Stimulated activated CD4-positive, alpha-beta T cell treated with anti-CD3 and anti-CD28 coated beads, TNF-alpha, amount 100 ng/mL, for 4 hours (primary cell): Measurements from ENCODE around the gene IRX6.

ENCODE experiments used
- DNase-seq, 3 experiments: peaks; one replicate each; pipeline ENCODE4 v3.0.0-alpha.2; 2020; ENCODE audit warnings: low read depth in 3 of 3

Gene IRX6

DNA sequence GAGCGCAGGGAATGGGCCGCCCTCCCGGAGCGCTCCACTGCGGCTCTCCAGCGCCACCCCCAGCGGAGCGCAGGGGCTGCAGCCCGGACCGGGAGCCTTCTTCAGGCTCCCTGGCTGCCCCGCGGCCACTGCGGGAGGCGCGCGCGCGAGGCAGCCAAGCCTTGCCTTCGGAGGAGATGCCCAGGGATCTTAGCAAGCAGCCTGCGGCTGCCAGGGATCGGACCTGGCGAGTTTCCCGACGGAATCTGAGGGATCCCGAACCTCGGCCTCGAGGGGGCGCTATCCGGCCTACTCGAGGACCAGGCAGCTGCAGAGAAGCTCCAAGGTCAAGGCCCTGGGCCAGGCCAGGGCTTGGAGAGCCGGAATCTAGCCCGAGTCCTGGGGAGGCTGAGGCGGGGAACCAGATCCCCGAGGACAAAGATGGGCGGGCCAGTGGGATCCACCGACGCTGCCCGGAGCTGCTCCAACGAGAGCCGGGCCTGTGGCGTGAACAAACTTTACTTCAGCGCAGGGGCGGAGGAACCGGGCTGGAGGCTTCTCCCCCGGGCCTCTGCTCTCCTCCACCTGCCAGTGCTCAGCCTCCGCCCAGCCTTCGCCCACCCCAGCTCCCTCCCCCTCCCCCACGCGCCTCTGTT is at the start of gene IRX6:
Gene IRX6 (plus strand): TSS at position 567 of the 635 bp plus-strand sequence. CDS start 889 bp downstream, outside the sequence.
- no peak for DNase-seq

- no peak for DNase-seq
Measured at GRCh38 chr16:55274391-55274790, 49.6 kb upstream of the IRX6 start.

GRCh38 chr16:55275167-55275566 is 48.8 kb upstream of the IRX6 start:
- no peak for DNase-seq

GRCh38 chr16:55275869-55276268 is 48.1 kb upstream of the IRX6 start:
- no peak for DNase-seq

DNA sequence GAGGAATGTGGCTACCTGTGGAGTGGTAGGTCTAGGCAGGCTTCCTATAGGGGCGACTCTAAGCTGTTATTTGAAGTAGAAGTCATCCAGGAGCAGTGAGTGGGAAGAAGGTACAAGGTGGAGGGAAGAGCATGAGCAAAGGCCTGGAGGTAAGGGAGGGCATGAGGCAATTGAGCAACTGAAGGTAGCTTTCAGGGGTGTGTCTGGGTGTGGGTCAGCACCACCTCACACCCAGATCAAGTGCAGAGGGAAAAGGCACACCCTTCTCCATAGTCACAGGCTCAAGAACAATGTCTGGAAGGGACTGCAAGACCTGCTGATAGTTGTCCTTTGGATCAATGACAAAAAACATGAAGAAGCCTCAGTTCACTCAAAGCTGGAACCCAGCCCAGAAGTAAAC is 46.5 kb upstream of the IRX6 start:
- no peak for DNase-seq

DNA sequence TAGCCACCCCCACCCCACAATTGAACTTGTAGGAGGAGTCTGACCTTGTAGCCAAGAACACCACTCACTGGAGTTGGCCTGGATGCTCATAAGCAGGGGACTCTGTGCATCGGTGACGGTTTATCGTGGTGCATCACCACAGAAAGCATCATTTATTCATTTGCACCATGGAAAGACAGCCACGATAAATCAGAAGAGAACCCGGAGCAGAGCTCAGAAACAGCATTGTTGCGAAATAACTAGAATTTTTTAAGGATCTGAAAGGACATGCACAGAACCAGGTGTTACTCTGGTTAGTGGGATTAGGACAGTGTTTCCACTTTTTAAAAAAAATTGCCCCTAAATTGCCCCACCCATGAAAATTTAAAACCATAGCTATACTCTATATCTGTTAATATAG is 44.4 kb upstream of the IRX6 start:
- DNase-seq: no peak

GRCh38 chr16:55280587-55280986 is 43.4 kb upstream of the IRX6 start:
- DNase-seq: no peak

- no peak for DNase-seq
Measured at GRCh38 chr16:55282441-55282840, 41.6 kb upstream of the IRX6 start.

GRCh38 chr16:55283812-55284717 is 39.9 kb upstream of the IRX6 start:
- DNase-seq: no peak

DNA sequence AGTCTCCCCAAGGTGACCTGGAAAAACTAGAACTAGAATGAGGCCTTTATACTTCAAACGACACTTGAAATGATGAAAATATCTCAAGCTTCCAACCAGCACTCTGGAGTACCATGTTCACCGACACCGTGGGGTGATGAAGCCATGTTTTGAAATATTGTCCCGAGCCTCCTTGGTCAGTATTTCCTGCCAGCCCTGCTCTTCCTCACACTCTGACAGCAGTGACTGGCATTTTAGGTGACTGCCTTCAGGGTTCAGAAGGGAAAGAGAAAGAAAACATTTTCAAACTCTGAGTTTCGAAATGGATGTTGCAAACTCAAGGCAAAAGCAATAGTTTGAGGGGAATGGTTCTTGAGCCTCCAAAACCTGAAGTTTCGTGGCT is 39.3 kb upstream of the IRX6 start:
- DNase-seq: no peak

DNA sequence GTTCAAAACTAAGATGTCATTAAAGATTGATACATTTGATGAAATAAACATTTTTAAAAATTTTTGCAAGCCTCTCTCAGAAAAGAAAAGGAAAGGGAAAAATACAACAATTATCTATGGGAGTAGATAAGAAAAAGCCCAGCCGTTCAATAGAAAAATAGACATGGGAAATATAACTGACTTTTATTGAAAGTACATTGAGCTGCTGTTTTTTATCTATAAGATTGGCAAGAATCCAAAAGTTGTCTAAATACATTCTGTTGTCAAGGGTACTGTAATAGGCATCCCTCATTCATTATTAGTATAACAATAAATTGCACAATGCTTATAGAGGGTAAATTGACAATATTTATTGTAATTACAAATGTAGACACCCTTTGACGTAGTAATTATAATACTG is 38.4 kb upstream of the IRX6 start:
- DNase-seq: no peak

- DNase-seq: no peak
Measured at GRCh38 chr16:55289353-55289752, 34.6 kb upstream of the IRX6 start.

- DNase-seq: no peak
Measured at GRCh38 chr16:55291847-55292246, 32.2 kb upstream of the IRX6 start.

DNA sequence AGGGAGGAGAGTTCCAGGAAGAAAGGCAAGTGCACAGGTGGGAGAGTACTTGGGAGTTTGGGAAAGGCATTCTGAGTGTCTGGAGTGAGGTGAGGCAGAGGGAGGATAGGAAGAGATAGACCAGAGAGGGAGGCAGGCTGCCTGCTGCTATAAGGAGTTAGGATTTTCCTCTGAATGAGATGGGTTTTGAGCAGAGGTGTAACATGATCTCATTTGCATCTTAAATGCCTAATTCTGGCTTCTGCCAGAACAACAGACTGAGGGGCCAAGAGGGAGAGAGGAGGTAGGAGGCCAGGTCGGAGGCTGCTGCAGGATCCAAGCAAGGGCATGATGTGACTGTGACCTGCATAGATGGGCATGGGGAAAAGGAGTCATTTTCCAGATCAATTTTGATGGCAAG is 31.5 kb upstream of the IRX6 start:
- DNase-seq: no peak

DNA sequence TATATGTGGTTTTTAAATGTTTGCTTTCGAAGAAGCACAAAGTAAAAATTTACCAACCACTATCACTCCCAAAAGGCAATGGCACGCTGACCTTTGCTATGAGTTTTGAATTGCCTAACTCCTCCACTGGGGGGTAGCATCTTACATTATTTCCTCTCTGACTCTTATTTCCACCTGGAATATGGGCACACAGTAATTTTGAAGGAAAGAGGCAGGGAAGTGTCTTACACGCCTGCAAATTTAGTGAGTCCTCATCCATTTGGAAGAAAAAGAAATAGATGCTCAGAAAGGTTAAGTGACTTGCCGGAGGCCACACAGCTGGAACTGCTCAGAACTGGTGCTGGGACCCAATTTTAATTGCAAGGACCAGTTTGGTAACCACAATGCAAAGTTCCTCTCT is 29.9 kb upstream of the IRX6 start:
- DNase-seq: no peak

DNA sequence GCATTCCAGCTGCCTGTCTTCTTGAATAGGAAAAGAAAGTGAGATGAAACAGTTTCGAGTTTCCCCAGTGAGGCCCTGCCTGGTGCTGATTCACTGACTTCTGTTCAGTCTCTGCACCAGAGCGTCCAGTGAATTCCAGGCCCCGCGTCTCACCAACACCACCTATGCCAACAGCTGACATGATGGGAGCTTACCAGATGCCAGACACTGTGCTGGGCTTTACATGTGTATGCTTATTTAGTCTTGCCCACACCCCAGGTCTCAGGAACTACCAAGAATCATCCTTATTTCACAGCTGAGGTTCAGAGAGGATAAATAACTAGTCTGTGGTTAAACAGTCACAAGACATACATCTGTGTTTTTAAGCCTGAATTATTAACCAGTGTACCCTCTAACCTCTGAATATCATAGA is 29.1 kb upstream of the IRX6 start:
- DNase-seq: no peak

DNA sequence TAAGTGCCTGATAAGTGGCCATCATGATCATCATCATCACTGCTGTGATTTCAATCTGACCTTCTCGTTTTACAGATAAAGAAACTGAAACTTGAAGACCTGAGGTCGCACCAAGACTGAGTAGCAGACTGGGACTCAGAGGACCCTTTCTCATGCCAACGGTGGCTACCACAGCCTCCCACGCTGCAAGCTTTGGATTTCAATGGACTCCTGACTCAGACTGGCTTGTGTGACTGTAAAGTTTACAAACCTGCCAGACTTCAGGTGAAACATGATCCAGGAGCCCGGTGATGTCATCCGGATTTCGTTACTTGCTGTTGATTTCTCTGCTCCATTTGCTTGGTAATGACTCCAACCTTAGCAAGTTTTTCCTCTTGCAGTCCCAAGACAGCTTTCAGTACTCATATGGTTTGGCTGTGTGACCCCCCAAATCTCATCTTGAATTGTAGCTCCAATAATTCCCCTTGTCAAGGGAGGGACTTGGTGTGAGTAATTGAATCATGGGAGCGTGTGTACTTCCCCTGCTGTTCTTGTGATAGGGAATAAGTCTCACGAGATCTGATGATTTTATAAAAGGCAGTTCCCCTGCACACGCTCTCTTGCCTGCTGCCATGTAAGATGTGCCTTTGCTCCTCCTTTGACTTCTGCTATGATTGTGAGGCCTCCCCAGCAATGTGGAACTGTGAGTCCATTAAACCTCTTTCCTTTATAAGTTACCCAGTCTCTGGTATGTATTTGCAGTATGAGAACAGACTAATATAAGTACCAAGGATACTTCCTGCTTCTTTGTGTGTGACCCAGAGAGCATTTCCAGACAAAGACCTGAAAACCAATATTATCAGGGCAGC is 26.7 kb upstream of the IRX6 start:
- DNase-seq: no peak

DNA sequence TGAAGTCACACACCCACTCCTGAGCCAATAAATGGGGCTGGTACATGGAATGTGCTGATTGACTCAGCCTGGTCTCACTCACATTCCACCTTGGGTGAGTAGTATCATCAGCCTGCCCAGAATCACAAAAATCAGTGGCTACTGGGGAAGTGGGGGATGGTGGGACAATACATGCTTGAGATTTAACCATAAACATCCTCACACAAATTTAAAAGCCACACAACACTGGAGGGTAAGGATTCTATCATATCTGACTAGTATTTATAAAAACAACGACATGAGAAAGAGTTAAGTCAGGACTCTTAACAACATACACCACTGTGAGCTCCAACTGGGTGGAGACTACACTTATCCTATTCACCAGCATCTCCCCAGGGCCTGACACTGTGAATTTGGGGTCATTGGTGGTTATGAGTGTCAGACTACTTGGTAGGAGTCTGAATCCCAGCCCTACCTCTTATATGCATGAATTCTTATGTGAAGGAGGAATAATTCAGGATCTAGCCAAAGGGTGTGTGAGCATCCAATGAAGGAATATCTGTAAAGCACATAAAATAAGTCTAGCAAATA is 26.0 kb upstream of the IRX6 start:
- no peak for DNase-seq

GRCh38 chr16:55301385-55302008 is 22.5 kb upstream of the IRX6 start:
- DNase-seq: no peak

DNA sequence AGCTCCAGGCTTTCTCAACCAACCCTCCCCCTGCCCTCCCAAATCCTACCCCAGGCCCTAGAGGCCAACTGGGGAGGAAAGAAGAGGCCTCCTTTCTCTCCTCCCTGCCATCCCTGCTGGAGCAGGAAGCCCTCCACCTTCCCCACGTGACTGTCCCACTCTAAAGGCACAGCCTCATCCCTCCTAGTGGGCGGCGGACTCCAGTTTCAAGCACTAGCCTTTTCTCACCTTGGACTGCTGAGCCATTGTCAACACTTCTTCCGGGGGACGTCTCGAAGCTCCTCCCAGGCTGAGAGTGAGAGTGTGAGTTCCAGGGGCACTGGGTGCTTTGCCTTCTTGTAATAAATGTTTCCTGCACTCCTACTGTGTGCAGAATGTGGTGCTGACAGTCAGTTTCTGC is 21.4 kb upstream of the IRX6 start:
- DNase-seq: no peak

- no peak for DNase-seq
Measured at GRCh38 chr16:55308973-55309372, 15.0 kb upstream of the IRX6 start.

DNA sequence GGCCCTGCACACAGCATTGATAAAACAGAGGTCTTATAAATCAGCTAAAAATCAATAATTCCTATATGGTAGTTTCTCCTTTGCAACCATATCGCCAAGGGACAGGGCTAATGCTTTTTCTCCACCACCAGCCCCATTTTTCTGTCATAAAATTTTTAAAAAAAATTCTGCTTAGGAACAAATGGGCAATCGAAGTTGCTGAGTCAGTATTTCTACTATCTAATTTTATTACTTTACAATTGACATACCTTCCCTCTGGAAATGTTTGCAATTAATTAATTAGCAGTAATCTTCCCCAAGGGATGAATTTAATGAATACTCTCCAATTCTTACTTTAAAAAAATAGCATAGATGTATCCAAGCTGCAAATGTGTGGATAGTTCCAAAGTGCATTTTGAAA is 1.7 kb upstream of the IRX6 start:
- DNase-seq: no peak
